PC-3 (cell line): ENCODE measurements around the gene IFITM2.

ENCODE experiments used
- EZH2 ChIP-seq: fragments of 300-600 bp; sonication (generic); IDR thresholded peaks from one replicate; pipeline ENCODE4 v1.6.1; 2017; ENCODE audit warnings: antibody characterized with exemption, mild to moderate bottlenecking, low read length; ENCODE audit not compliant: unreplicated experiment
- TF ChIP-seq, protein P1 (sequence below): fragments of 300-600 bp; sonication (generic); conservative IDR thresholded peaks from 2 replicates; pipeline ENCODE4 v1.5.1; 2017; ENCODE audit warnings: antibody characterized with exemption, low read depth, mild to moderate bottlenecking, low read length

DNA sequence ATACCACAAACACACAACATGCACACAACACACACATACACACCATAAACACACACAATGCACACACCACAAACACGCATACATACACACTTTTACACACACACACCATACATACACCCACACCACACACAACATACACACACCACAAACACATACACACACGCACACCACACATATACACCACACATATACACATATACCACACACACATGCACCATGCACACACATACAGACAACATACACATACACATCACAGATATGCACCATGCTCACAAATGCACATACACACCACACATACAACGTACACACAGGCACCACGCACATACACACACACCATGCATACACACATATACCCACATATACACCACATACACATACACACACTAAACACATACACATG is 50.0 kb downstream of the IFITM2 start:
- TF ChIP-seq, protein P1, sequence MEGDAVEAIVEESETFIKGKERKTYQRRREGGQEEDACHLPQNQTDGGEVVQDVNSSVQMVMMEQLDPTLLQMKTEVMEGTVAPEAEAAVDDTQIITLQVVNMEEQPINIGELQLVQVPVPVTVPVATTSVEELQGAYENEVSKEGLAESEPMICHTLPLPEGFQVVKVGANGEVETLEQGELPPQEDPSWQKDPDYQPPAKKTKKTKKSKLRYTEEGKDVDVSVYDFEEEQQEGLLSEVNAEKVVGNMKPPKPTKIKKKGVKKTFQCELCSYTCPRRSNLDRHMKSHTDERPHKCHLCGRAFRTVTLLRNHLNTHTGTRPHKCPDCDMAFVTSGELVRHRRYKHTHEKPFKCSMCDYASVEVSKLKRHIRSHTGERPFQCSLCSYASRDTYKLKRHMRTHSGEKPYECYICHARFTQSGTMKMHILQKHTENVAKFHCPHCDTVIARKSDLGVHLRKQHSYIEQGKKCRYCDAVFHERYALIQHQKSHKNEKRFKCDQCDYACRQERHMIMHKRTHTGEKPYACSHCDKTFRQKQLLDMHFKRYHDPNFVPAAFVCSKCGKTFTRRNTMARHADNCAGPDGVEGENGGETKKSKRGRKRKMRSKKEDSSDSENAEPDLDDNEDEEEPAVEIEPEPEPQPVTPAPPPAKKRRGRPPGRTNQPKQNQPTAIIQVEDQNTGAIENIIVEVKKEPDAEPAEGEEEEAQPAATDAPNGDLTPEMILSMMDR: no peak
- TF ChIP-seq EZH2: no peak
